HG03457 (cell line): Measurements from ENCODE around the gene ANKRD6.

ENCODE experiments used
- ATAC-seq: cut with Tn5 transposase; IDR thresholded peaks from one replicate; pipeline ENCODE4 v1.9.1; 2021; ENCODE audit warnings: moderate number of reproducible peaks; ENCODE audit not compliant: unreplicated experiment

The ANKRD6 gene

GRCh38 chr6:89412071-89413005 lies 20.6 kb upstream of the ANKRD6 start, which contains the start of gene RRAGD:
Gene RRAGD, minus strand, starts transcription at chr6:89412273. Its CDS starts 280 bp downstream, at chr6:89411993.
- peak; percentile 59 for ATAC-seq

DNA sequence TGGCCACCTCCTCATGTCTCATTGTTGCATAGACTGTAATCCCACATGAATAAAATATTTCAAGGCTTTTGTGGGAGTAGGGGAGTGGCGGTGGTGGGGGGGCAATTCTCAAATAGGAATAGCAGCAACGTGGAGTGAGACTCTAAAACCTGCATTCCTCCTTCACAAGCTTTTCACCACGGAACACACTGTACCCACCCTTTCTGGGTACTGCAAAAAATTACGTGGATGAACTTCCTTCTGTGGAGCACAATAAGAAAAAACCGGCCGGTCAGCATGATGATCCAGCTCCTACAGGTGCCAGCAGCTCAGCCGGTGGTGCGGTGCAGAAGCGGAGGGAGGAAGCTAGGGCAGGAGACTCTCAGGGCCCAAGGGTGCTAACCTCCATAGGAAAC lies 19.9 kb upstream of the ANKRD6 start:
- ATAC-seq, result no peak

DNA sequence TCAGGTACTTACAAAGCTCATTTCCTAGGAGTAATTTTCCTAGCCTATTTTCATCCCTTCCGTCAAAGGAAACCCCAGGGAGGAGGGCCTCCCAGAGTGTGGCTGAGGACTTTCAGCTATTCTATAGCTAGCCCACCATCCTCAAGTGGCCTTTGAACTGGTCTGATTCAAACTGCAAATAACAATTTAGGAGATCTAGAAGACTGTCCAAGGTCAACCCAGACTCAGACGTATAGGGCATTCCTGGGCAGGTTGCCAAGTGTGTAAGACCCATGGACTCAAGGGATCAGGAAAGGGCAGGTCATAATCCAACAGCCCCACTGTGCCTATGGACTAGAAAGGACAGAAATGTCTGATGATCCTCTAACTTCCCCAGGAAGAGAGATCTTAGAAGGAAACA lies 18.7 kb upstream of the ANKRD6 start:
- no peak for ATAC-seq

DNA sequence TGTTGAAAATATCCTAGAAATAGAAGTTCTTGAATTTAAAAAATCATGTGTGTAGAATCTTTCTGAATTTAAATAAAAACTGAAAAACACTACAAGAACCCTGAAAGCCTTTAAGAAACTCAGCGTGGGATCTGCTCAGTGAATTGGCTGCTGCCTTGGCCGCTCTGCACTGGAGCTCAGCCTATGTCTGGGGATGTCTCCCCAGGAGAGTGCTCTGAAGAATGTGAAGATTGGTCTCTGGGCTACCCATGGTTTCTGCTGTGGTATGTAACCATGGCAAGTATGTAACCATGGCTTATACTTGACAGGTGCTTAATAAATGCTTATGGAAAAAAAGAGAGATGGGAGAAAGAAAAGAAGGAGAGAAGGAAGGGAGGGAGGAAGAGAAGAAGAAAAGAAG lies 17.8 kb upstream of the ANKRD6 start:
- ATAC-seq, result no peak

- ATAC-seq, result no peak
These were observed 16.2 kb upstream of the ANKRD6 start for GRCh38 chr6:89416796-89417195.

DNA sequence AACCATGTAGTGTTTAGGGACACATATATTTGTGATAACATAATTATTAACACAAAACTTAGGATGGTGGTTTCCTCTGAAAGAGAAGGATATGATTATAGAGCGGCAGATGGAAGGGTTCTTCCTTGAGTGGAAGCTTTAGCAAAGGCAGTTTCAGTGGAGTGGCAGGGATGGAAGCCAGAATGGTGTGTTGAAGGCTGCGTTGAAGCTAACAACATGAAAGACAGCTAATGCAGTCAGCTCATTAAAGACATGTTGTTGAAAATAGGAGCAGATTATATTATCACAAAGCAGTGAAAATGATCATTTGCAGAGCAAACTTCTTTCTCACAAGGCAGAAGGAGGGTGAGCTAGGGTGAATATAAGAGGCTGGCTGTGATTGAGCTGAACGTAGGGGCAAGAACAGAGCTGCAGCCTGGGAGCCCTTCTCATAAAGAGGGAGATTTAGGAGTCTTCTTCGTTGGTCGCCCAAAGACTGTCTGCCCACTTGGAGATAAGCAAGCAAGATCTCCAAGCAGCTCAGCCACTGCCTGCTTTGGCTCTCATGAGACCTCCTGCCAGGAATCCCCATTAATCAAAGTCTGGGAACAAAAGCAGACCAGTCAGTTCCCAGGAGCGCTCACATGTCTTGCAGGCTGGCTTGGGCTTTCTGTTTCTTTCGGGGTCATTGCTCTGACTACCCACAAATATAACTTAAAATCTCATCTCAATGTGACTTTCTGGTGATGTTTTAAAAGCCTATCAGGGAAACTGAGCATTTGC lies 2.6 kb upstream of the ANKRD6 start:
- ATAC-seq, result no peak

DNA sequence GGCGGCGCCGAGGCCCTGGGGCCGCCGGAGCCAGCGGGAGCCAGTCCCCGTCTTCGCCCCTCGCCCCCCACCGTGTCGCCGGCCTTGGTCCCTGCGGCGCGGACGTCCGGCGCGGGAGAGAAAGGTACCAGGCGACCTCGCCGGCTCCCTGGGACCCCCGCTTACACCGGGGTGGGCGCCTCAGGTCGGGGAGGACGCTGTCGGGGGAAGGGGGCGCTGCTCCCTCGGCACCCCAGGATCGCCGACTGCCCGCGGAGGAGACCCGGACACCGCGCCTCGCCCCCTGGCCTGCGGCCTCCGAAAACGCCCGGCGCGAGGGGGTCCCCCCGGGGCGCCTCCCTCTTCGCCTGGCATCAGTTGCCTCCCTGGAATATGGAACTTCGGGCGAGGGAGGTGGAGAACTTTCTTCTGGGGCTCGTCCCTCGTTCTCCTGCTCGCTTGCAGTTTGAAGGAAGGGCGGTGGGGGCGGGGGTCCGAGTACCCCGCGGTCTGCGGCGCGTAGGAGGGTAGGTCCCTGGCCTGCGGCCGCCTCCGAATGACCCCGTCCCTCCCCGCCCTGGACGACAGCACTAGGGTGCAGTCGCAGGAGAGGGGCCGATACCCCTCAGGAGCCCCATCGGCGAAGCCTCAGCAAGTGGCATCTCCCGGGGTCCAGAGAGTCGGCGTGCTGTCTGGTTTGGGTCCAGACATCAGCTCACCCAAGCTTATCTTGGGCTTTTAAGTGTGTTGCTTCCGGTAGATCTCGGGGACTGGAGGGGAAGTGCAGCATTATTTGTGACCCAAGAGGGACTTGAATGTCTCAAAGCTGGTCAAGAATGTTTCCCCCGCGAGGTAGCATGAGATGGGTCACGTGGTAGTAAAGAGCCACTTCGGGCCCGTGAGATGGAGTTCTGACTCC lies 549 bp downstream of the ANKRD6 start:
- ATAC-seq, result peak; percentile 46

GRCh38 chr6:89434150-89434499 lies 1.2 kb downstream of the ANKRD6 start:
- no peak for ATAC-seq

DNA sequence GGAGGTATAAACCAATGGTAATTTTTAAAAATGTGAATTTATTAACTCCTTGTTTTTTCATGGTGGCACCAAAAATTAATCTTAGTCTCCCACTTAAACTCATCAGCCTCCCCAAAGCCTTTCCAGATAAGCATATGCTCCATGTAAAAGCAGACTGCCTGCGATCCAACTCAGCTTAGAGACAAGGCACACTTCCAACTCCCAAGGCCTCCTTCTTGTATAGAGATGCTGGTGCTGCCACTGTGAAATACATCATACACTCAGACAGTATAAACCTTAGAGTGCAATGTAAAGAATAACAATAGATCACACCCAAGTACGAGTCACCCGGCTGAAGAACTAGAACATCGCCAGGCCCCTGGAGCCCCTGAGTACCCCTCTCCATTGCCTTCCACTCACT lies 2.0 kb downstream of the ANKRD6 start:
- no peak for ATAC-seq

- no peak for ATAC-seq
These were observed 3.3 kb downstream of the ANKRD6 start for GRCh38 chr6:89436226-89436625.

- ATAC-seq, result no peak
These were observed 5.3 kb downstream of the ANKRD6 start for GRCh38 chr6:89438248-89438647.

DNA sequence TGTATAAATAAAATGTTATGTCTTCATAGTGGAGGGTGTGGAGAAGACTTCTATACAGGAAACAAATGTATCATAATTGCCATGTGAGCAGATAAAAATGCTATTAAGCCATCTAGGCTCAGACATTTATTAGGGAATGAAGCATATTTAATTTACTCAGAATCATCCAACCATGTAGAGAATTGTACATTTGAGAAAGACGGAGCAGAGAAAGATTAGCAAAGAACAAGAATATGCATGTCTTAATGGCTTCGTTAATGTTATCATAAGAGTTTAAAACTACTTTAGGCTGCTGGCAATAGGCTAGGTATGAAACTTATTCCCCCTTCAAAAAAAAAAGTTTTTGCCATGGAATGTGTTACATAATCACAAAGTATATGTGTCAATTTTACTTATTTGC lies 6.1 kb downstream of the ANKRD6 start:
- no peak for ATAC-seq

GRCh38 chr6:89440200-89440599 lies 7.2 kb downstream of the ANKRD6 start:
- no peak for ATAC-seq

DNA sequence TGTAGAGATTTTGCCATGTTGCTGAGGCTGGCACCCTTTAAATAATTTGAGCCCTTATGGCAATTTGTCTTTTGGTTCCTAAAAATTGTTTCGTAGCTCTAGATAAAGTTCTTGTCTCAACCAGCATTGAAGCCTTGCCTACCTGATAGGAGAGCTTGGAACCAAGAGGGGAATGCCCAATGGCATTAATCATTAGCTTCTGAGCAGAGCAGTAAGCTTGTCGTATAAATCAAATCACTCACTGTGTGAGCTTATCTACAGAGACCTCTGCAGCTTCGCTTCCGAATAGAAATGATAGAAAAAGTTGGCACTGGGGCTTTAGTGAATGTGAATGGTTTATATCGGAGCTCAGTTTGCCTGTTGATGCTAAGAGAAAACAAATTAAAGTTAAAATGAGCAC lies 10.7 kb downstream of the ANKRD6 start:
- ATAC-seq, result no peak

GRCh38 chr6:89449193-89449592 lies 16.2 kb downstream of the ANKRD6 start:
- ATAC-seq, result no peak

DNA sequence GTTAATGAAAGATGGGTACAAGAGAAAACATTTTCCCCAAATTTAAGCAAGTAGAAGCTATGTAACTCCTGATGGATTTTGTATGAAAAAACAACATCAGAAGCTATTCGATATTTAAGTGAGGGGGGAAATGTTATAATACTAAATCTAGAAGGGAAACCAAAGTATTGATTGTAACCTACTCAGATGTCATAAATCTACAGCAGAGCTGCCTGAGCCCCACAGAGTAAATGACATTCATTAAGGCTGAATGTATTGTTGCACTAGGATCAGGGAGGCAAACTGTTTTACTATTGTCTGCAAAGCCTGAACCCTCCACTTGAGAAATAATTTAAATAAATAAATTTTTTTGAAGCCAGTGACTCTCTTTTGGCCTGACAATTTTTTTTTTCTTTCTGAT lies 19.3 kb downstream of the ANKRD6 start:
- ATAC-seq, result no peak

GRCh38 chr6:89454300-89454699 lies 21.3 kb downstream of the ANKRD6 start:
- no peak for ATAC-seq

GRCh38 chr6:89458704-89459103 lies 25.8 kb downstream of the ANKRD6 start:
- no peak for ATAC-seq

DNA sequence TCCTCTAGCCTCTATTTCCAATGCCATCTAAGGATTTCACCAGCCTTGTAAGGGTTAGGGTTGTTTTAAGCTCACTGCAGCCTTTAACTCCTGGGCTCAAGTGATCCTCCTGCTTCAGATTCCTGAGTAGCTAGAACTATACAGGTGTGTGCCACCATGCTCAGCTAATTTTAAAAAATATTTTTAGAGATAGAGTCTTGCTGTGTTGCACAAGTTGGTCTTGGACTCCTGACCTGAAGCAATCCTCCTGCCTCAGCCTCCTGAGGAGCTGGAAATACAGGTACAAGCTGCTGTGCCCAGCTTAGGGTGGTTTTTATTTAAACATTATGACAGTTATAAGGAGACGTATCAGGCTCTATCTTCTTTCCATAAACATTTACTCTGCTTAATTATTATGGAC lies 26.5 kb downstream of the ANKRD6 start:
- ATAC-seq, result no peak

GRCh38 chr6:89460713-89461112 lies 27.8 kb downstream of the ANKRD6 start:
- no peak for ATAC-seq

DNA sequence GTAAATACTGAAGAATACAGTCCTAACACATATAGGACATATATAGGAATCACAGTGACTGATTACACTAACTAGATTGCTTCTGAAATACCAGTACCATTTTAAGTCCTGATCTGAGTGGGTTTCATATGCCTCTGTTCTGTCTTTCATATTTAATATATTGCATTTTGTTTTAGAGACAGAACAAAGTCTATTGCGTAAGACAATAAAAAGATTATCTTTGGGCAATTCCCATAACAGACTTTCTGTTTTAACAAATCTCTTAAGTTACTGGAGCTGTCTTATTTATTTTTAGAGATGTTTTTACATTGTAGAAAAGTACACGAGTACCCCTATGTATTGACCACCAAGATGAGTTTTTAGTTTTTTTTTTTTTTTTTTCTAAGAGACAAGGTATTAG lies 29.6 kb downstream of the ANKRD6 start:
- no peak for ATAC-seq
